ENCODE results near the gene NUDCD3.

NUDCD3 gene

DNA sequence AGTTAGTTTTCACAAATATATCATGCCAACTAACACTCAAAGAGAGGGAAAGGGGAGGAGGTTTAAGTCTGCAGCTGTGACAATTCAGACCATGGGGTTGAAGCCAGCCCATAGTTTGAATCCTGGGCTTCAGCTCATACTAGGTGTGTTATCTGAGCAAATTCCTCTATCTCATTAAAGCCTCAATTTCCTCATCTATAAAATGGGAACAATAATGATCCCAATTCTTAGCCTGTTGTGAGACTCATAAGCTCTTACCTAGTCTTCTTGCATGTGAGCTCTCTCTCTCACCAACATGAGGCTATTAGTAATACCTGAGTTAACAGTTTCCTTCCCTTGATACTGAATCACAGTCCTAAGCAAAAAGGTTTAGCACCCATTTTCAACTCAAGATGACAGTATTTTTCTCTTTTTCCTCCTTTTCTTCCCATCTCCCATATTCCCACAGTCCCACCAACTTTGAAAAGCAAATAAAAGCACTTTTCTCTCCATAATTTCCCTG lies 49.8 kb downstream of the NUDCD3 start:
- TF ChIP-seq CTCF (IDR thresholded peaks at IDR 0.05; ENCODE audit: low read depth, low read length): no peak
- no peak for DNase-seq
- no peaks in the 10 kb centered on the region for H3K9me3 ChIP-seq
- H3K27me3 ChIP-seq: no peaks in the 10 kb centered on the region
- H3K36me3 ChIP-seq: peaks cover 6% of the 10 kb centered on the region
- H3K4me1 ChIP-seq: no peaks in the 10 kb centered on the region
- no peak overlapping the region for H3K4me3 ChIP-seq (ENCODE audit: low read depth, low read length)

GRCh38 chr7:44439926-44440325 lies 50.5 kb downstream of the NUDCD3 start:
- Histone ChIP-seq H3K27me3 (no peaks in the 10 kb centered on the region), H3K4me1 (no peaks in the 10 kb centered on the region), H3K9me3 (no peaks in the 10 kb centered on the region), H3K36me3 (peaks cover 6% of the 10 kb centered on the region), H3K4me3 (ENCODE audit: low read depth, low read length) (no peak overlapping the region)
- DNase-seq: no peak
- no peak for TF ChIP-seq CTCF (IDR thresholded peaks at IDR 0.05; ENCODE audit: low read depth, low read length)

GRCh38 chr7:44438816-44439215 lies 51.6 kb downstream of the NUDCD3 start:
- Histone ChIP-seq H3K27me3 (no peaks in the 10 kb centered on the region), H3K9me3 (no peaks in the 10 kb centered on the region), H3K4me1 (no peaks in the 10 kb centered on the region), H3K36me3 (peaks cover 6% of the 10 kb centered on the region), H3K4me3 (ENCODE audit: low read depth, low read length) (no peak overlapping the region)
- DNase-seq: no peak
- TF ChIP-seq CTCF (IDR thresholded peaks at IDR 0.05; ENCODE audit: low read depth, low read length): no peak

DNA sequence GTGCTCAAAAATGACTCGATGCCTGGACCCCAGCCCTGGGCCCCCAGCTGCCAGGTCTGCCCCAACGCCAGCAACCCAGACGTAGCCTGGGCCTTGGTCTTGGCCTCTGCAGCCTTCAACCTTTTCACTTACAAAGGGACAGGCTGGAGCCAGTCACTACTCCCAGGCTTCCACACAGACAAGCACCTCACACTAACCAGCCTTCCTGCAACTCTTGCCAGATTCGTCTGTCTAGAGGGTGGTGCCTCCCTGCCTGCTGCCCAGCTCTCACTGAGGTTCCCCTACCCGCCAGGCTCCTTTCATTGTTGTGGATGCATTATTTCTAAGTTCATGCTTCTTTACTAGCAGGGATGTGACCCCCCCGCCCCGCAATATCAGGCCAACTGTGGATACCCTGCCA lies 56.3 kb downstream of the NUDCD3 start:
- H3K4me3 ChIP-seq (ENCODE audit: low read depth, low read length): no peak overlapping the region
- H3K36me3 ChIP-seq: peaks cover 10% of the 10 kb centered on the region
- no peak for DNase-seq
- no peaks in the 10 kb centered on the region for H3K9me3 ChIP-seq
- H3K27me3 ChIP-seq: no peaks in the 10 kb centered on the region
- TF ChIP-seq CTCF (IDR thresholded peaks at IDR 0.05; ENCODE audit: low read depth, low read length): no peak
- no peaks in the 10 kb centered on the region for H3K4me1 ChIP-seq

DNA sequence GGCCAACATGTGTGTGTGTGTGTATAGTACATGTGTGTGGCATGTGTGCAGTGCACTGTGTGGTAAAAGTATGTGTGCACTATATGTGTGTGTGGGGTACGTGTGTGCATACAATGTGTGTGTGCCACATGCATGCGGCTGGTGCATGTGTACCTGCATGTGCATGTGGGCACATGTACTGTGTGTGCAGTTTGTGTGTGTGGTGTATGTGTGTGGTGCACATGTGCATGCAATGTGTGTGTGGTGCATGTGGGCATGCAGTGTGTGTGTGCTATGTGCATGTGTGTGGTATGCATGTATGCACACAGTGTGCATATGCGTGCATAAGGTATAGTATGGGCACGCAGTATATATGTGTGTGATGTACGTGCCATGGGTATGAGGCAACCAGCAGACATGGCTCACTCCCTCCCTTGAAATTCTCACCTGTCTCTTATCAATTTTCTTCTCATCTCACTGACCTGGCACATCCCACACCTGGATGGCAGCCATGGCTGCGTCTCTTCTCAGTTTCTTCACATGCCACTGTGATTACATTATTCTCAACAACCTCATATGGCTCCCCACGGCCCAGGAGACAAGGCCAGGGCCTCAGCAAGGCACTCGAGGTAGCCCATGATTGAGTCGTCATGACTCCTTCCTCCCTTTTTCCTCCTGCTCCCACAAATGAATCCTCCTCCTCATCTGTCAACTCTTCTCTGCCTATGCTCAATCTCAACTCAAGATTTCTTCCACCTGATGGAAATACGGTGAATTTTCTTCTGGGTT lies 57.0 kb downstream of the NUDCD3 start:
- Histone ChIP-seq H3K9me3 (no peaks in the 10 kb centered on the region), H3K4me3 (ENCODE audit: low read depth, low read length) (no peak overlapping the region), H3K4me1 (no peaks in the 10 kb centered on the region), H3K36me3 (peaks cover 10% of the 10 kb centered on the region), H3K27me3 (no peaks in the 10 kb centered on the region)
- no peak for TF ChIP-seq CTCF (IDR thresholded peaks at IDR 0.05; ENCODE audit: low read depth, low read length)
- no peak for DNase-seq

DNA sequence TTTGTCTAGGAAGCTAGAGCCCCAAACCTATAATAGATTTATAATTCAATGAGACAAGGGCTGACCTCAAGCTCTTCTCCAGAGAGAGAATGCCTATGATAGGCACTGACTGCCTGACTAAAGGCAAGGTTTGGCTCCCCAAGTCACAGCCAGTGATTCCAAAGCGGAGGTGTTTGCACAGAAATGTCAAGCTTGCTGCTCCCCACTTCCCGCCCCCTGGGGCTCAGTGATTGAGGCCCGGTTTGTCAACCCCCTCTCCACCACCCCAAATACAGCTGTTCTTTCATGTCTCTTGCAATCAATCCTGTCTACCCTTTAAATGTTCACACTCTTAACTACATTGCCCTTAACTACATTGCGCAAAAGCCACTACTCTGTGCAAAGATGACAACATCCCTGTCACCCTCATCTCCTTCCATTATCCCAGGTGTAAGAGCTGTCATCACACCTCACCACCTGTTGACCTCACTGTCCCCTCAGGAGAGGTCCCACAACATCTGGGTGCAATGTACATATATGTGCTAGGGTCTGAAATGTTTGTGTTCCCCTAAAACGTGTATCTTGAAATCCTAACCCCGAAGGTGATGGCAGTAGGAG lies 58.0 kb downstream of the NUDCD3 start:
- no peaks in the 10 kb centered on the region for H3K27me3 ChIP-seq
- H3K4me1 ChIP-seq: no peaks in the 10 kb centered on the region
- no peak overlapping the region for H3K4me3 ChIP-seq (ENCODE audit: low read depth, low read length)
- H3K9me3 ChIP-seq: no peaks in the 10 kb centered on the region
- TF ChIP-seq CTCF (IDR thresholded peaks at IDR 0.05; ENCODE audit: low read depth, low read length): no peak
- H3K36me3 ChIP-seq: peaks cover 6% of the 10 kb centered on the region
- no peak for DNase-seq

All from BE2C (cell line).